Ishikawa (cell line): Measurements from ENCODE around the gene TIMP3.

Experiments
- CEBPB ChIP-seq: IDR thresholded peaks from 2 replicates; pipeline ENCODE4 v1.6.1; 2012
- CREB1 ChIP-seq: IDR thresholded peaks from 2 replicates; pipeline ENCODE4 v1.6.1; 2012; ENCODE audit warnings: low read depth
- EP300 ChIP-seq: IDR thresholded peaks from 2 replicates; pipeline ENCODE4 v1.6.1; 2012; ENCODE audit warnings: borderline replicate concordance
- RAD21 ChIP-seq: IDR thresholded peaks from 2 replicates; pipeline ENCODE4 v1.6.1; 2012; ENCODE audit warnings: low read depth
- REST ChIP-seq: IDR thresholded peaks from 2 replicates; pipeline ENCODE4 v1.6.1; 2012; ENCODE audit warnings: low read depth, mild to moderate bottlenecking
- YY1 ChIP-seq: IDR thresholded peaks from 2 replicates; pipeline ENCODE4 v1.6.1; 2012; ENCODE audit warnings: low read depth
- TF ChIP-seq, protein P1 (sequence below): IDR thresholded peaks from 2 replicates; pipeline ENCODE4 v1.6.1; 2012

DNA sequence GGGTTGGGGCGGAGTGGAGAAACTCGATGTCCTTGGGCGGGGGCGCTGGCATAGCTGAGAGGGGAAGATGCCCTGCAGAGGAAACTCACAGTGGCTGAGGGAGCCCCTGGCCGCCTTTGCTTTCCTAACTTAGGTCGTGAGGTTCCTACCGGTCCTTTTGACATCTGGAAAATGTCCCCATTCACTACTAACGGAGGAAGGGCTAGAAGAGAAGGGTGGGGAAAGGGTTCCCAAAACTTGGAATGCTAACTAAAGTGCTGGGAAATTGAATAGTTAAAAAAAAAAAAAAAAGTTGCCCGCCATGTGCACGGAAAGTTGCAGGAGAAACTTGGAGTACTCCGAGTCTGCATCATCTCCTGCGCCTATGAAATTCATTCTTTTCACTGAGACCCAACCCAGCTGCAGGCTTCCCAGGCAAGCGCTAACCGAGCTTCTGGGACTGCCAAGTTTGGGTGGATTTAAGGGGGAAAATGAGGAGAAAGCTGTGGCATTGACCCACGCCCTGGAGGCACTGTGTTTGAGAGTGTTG is 796 bp downstream of the TIMP3 start:
- TF ChIP-seq, protein P1, sequence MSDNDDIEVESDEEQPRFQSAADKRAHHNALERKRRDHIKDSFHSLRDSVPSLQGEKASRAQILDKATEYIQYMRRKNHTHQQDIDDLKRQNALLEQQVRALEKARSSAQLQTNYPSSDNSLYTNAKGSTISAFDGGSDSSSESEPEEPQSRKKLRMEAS: no peak
- TF ChIP-seq RAD21: no peak
- TF ChIP-seq YY1: no peak
- TF ChIP-seq EP300: no peak
- no peak for TF ChIP-seq CEBPB
- TF ChIP-seq REST: no peak
- no peak for TF ChIP-seq CREB1
